ENCODE data around the gene ATXN7. TPM values are rescaled to one million over a fixed set of nuclear protein-coding genes. Genes with fewer than 3 reads are reported as not detected.

The ATXN7 gene
- total RNA-seq, 2 experiments from 2014 or later: 289 to 304 TPM

DNA sequence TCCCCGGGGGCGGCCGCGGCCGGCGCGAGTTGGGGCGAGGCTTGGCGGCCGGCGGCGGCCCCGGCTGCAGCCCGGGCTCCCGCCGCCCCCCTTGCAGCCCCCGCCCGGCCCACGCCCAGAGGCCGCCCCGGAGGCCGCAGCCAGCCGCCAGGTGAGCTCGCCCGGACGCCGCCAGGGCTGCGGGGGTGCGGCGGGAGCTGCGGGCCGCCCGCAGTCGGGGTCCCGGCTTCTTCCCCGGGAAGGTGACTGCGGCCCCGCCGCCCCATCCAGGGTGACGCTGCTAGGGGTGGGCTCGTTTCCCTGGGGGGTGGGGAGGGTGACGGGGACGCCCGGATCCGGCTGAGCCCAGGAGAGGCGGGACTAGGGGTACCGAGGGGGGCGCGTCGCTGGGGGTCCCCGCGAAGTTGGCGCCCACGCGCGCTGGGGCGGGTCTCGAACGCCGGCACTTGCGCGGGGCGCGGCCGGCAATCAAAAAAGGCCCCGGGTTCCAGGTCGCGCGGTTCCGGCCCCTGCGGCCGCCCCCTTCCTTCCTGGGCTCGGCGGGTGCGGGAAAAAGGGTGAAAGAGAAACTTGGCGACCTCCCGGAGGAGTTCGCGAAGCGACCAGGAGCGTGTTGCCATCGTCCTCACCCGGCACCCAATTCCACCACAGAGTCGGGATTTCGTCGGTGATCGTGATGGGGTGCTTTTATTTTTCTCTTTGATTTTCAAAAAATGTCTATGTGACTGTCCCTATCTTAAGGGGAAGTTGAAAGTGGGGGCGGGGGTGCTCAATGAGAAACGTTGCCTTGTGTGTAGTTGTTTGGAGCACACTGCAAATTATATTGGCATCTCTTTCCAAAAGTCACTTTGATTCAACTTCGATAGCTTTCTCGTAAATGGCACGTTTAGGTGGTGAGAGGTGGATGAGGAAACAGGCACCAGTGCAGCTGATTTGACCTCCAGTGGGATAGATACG is 619 bp downstream of the ATXN7 start:
- intact Hi-C loops (cut with DNase I, micrococcal nuclease): loop anchor here (5.0 kb wide), 2 partner anchors 103 to 158 kb away; partner anchors contain the start of gene PSMD6 (in 1 of the 2)
- TF ChIP-seq, protein P1, sequence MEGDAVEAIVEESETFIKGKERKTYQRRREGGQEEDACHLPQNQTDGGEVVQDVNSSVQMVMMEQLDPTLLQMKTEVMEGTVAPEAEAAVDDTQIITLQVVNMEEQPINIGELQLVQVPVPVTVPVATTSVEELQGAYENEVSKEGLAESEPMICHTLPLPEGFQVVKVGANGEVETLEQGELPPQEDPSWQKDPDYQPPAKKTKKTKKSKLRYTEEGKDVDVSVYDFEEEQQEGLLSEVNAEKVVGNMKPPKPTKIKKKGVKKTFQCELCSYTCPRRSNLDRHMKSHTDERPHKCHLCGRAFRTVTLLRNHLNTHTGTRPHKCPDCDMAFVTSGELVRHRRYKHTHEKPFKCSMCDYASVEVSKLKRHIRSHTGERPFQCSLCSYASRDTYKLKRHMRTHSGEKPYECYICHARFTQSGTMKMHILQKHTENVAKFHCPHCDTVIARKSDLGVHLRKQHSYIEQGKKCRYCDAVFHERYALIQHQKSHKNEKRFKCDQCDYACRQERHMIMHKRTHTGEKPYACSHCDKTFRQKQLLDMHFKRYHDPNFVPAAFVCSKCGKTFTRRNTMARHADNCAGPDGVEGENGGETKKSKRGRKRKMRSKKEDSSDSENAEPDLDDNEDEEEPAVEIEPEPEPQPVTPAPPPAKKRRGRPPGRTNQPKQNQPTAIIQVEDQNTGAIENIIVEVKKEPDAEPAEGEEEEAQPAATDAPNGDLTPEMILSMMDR (IDR thresholded peaks at IDR 0.05): no peak

DNA sequence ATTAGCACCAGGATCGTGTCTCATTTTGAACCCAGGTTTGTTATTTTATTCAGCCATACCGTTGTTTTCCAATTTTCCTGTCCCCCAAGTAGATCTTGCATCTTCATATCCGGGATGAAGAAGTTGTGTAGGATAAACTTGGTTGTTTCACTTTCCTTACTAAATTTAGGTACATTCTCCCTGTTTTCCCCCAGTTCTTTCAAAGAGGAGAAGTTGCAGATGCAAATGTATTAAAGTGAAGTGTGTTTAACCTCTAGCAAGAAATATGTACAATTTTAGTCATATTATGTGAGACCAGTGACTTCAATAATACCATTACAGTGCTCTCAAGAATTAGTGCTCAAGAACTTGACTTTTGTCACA is 1.3 kb downstream of the ATXN7 start:
- ATAC-seq (ENCODE audit: poor library complexity) (no peak), DNase-seq (no peak)
- H3K36me3 Mint-ChIP-seq (ENCODE audit: low read depth): peaks cover 24% of the 10 kb centered on the region
- Histone ChIP-seq H3K36me3 (ENCODE audit: insufficient read depth, low read length) (no peaks in the 10 kb centered on the region), H3K27ac (ENCODE audit: low read depth in 1 of 2, low read length in 2 of 2) (no peak overlapping the region), H3K27me3 (ENCODE audit: control insufficient read depth in 1 of 2, insufficient read depth in 2 of 2, low read length in 2 of 2) (no peaks in the 10 kb centered on the region), H3K4me3 (ENCODE audit: low read length) (peak overlapping the region; percentile 75), H3K9me3 (ENCODE audit: control insufficient read depth in 1 of 2, insufficient read depth in 1 of 2, low read length in 2 of 2) (no peaks in the 10 kb centered on the region), H3K4me1 (ENCODE audit: insufficient read depth, low read length) (peaks cover 27% of the 10 kb centered on the region)
- ChIA-PET POLR2A (interaction anchor here (2.4 to 2.9 kb wide), 2 partner anchors 46 to 103 kb away, joined by 14 to 20 read pairs; partner anchors contain the start of gene SCAANT1), CTCF (no interaction called here)
- intact Hi-C loops (cut with DNase I, micrococcal nuclease): loop anchor here (5.0 kb wide), 2 partner anchors 102 to 157 kb away; partner anchors contain the start of gene PSMD6 (in 1 of the 2)
- peak overlapping the region; percentile 89 for H3K4me3 Mint-ChIP-seq
- TF ChIP-seq, protein P1 (IDR thresholded peaks at IDR 0.05): no peak
- H3K4me1 Mint-ChIP-seq (ENCODE audit: low read depth): peaks cover 72% of the 10 kb centered on the region
- no peaks in the 10 kb centered on the region for H3K9me3 Mint-ChIP-seq
- peak overlapping the region; percentile 86 for H3K27ac Mint-ChIP-seq
- no peaks in the 10 kb centered on the region for H3K27me3 Mint-ChIP-seq

More for the DNA sequence above, 619 bp downstream of the ATXN7 start:
- H3K4me3 Mint-ChIP-seq: peak overlapping the region; percentile 89
- Histone ChIP-seq H3K9me3 (ENCODE audit: control insufficient read depth in 1 of 2, insufficient read depth in 1 of 2, low read length in 2 of 2) (no peaks in the 10 kb centered on the region), H3K4me1 (ENCODE audit: insufficient read depth, low read length) (peaks cover 32% of the 10 kb centered on the region), H3K27me3 (ENCODE audit: control insufficient read depth in 1 of 2, insufficient read depth in 2 of 2, low read length in 2 of 2) (no peaks in the 10 kb centered on the region), H3K4me3 (ENCODE audit: low read length) (peak overlapping the region; percentile 75), H3K27ac (ENCODE audit: low read depth in 1 of 2, low read length in 2 of 2) (peak overlapping the region in 1 of 2 donors; percentile 50), H3K36me3 (ENCODE audit: insufficient read depth, low read length) (no peaks in the 10 kb centered on the region)
- peak overlapping the region; percentile 86 for H3K27ac Mint-ChIP-seq
- no peaks in the 10 kb centered on the region for H3K27me3 Mint-ChIP-seq
- peak; percentile 1 to 65 (median 30) for DNase-seq
- ChIA-PET CTCF (no interaction called here), POLR2A (interaction anchor here (0.6 to 2.9 kb wide), 6 partner anchors 13 to 159 kb away, joined by 3 to 20 read pairs (median 7); partner anchors contain the start of genes PSMD6 and SCAANT1)
- H3K36me3 Mint-ChIP-seq (ENCODE audit: low read depth): peaks cover 24% of the 10 kb centered on the region
- peaks cover 71% of the 10 kb centered on the region for H3K4me1 Mint-ChIP-seq (ENCODE audit: low read depth)
- H3K9me3 Mint-ChIP-seq: no peaks in the 10 kb centered on the region
- peak; percentile 50 for ATAC-seq (ENCODE audit: poor library complexity)

DNA sequence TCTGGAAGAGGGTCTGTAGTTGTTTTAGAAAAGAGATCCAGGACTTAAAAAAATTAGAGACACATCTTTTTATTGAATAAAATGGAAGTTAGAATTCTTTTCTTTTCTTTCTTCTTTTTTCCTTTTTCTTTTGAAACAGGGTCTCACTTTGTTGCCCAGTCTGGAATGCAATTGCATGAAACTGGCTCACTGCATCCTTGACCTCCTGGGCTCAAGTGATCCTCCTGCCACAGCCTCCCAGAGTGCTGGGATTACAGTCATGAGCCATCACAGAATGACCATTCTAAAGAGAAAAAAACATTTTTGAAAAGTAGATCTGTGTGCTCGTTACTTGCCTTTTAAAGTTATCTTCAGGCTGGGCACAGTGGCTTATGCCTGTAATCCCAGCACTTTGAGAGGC is 3.6 kb downstream of the ATXN7 start:
- no peaks in the 10 kb centered on the region for H3K9me3 Mint-ChIP-seq
- DNase-seq: no peak
- intact Hi-C loops (cut with DNase I, micrococcal nuclease): no loop called here
- CTCF ChIA-PET: no interaction called here
- no peak for ATAC-seq (ENCODE audit: poor library complexity)
- H3K36me3 Mint-ChIP-seq (ENCODE audit: low read depth): peaks cover 24% of the 10 kb centered on the region
- Histone ChIP-seq H3K9me3 (ENCODE audit: control insufficient read depth in 1 of 2, insufficient read depth in 1 of 2, low read length in 2 of 2) (no peaks in the 10 kb centered on the region), H3K27ac (ENCODE audit: low read depth in 1 of 2, low read length in 2 of 2) (no peak overlapping the region), H3K36me3 (ENCODE audit: insufficient read depth, low read length) (no peaks in the 10 kb centered on the region), H3K4me3 (ENCODE audit: low read length) (no peak overlapping the region), H3K4me1 (ENCODE audit: insufficient read depth, low read length) (peaks cover 21% of the 10 kb centered on the region), H3K27me3 (ENCODE audit: control insufficient read depth in 1 of 2, insufficient read depth in 2 of 2, low read length in 2 of 2) (no peaks in the 10 kb centered on the region)
- POLR2A ChIA-PET: no interaction called here
- H3K27me3 Mint-ChIP-seq: no peaks in the 10 kb centered on the region
- no peak overlapping the region for H3K27ac Mint-ChIP-seq
- TF ChIP-seq, protein P1 (IDR thresholded peaks at IDR 0.05): no peak
- H3K4me3 Mint-ChIP-seq: no peak overlapping the region
- H3K4me1 Mint-ChIP-seq (ENCODE audit: low read depth): peaks cover 66% of the 10 kb centered on the region

All from CD4-positive, alpha-beta T cell (primary cell).